Measurements from ENCODE around the gene SMAD7.

The SMAD7 gene

DNA sequence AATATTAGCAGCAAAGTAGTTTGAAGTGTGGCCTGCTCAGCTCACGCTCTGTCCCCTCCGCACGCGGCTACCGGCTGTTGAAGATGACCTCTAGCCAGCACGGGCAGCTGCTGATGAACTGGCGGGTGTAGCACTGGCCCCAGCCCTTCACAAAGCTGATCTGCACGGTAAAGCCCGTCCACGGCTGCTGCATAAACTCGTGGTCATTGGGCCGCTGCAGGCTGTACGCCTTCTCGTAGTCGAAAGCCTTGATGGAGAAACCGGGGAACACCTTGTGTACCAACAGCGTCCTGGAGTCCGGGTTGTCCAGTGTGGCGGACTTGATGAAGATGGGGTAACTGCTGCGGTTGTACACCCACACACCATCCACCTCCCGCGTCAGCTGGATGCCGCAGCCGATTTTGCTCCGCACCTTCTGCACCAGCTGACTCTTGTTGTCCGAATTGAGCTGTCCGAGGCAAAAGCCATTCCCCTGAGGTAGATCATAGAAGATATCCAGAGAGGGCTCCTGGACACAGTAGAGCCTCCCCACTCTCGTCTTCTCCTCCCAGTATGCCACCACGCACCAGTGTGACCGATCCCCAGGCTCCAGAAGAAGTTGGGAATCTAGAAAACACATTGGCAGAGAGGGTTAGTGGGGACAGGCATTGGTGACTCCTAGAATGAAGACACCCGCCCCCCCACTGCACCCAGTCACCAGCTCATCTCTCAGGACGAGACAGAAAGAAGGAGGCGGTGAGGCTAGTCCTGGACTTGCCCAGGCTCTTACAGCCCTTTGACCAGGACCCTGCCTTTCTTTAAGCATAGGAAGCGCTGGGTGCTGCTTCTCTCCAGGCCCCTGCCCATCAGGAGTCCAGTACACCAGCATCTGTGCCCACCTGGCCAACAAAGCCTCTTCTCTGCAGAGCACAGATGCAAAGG lies 29.2 kb downstream of the SMAD7 start:
- DNase-seq (ENCODE audit: low spot score): no peak
- in situ Hi-C loops (cut with MboI; ENCODE audit: low pct_unique_long_range_greater_than_20kb, low sequenced_read_pairs, unreplicated experiment): no loop called here
- TF ChIP-seq, protein P1, sequence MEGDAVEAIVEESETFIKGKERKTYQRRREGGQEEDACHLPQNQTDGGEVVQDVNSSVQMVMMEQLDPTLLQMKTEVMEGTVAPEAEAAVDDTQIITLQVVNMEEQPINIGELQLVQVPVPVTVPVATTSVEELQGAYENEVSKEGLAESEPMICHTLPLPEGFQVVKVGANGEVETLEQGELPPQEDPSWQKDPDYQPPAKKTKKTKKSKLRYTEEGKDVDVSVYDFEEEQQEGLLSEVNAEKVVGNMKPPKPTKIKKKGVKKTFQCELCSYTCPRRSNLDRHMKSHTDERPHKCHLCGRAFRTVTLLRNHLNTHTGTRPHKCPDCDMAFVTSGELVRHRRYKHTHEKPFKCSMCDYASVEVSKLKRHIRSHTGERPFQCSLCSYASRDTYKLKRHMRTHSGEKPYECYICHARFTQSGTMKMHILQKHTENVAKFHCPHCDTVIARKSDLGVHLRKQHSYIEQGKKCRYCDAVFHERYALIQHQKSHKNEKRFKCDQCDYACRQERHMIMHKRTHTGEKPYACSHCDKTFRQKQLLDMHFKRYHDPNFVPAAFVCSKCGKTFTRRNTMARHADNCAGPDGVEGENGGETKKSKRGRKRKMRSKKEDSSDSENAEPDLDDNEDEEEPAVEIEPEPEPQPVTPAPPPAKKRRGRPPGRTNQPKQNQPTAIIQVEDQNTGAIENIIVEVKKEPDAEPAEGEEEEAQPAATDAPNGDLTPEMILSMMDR (IDR thresholded peaks at IDR 0.05; ENCODE audit: extremely low read depth, insufficient read depth, missing control alignments): no peak

GRCh38 chr18:48920408-48921038 lies 30.2 kb downstream of the SMAD7 start:
- TF ChIP-seq, protein P1 (IDR thresholded peaks at IDR 0.05; ENCODE audit: extremely low read depth, insufficient read depth, missing control alignments): no peak
- DNase-seq (ENCODE audit: low spot score): no peak
- in situ Hi-C loops (cut with MboI; ENCODE audit: low pct_unique_long_range_greater_than_20kb, low sequenced_read_pairs, unreplicated experiment): no loop called here

DNA sequence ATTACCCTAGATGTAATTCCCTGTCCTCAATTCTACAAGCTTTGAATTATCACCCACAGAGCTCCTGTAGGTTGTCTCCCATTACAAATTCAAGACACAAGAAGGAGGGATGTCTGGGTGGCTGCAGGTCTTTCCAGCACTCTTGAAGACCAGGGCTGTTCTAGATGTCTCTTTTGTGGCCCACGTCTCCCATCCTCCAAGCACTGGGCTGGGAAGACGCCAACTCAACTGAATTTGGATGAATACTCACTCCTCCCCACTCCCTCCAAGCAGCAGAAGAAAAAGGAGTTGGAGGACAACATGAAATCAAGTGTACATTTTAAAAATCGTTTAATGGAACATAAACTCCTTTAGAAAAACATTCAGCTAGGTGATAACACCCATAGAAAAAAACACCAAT lies 31.2 kb downstream of the SMAD7 start:
- TF ChIP-seq, protein P1 (IDR thresholded peaks at IDR 0.05; ENCODE audit: extremely low read depth, insufficient read depth, missing control alignments): no peak
- in situ Hi-C loops (cut with MboI; ENCODE audit: low pct_unique_long_range_greater_than_20kb, low sequenced_read_pairs, unreplicated experiment): no loop called here
- DNase-seq (ENCODE audit: low spot score): no peak

GRCh38 chr18:48918660-48919456 lies 31.9 kb downstream of the SMAD7 start:
- in situ Hi-C loops (cut with MboI; ENCODE audit: low pct_unique_long_range_greater_than_20kb, low sequenced_read_pairs, unreplicated experiment): no loop called here
- TF ChIP-seq, protein P1 (IDR thresholded peaks at IDR 0.05; ENCODE audit: extremely low read depth, insufficient read depth, missing control alignments): no peak

DNA sequence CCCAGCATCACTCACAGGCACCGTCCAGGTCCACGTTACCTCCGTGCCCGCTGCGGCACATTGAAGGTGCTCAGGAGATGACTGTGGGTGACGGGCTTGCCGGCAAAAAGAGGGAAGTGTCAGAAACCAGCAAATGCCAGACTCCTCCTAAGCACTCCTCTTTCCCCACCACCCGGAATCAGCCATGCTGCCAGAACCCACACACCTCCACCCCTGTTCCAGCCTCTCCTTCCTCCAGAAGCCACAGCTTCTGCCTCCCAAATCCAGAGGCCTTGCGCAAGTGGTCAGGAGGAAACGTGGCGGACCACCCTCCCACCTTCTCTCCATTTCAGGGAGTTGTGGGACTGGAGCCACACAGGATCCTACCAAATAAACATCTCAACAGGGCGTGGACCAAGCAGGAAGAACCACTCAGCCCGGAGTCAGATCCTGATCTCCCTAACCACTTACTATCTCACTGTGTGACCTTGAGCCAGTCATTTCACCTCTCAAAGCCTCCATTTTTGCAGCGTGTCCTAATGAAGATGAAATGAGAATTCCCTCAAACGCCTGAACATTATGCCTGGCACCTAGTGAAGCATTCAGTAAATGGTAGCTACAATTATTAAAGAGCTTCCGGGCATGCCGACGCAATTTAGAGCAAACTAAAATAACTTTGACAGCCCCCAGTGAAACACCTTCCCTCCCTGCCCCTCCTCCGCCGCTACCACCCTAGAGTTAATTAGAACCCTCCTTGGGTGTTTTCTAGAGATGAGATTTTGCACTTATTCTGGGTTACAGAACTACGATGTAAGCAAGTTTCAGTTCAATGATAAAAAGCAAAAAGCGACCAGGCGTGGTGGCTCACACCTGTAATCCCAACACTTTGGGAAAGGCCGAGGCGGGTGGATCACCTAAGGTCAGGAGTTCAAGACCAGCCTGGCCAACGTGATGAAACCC lies 32.9 kb downstream of the SMAD7 start:
- in situ Hi-C loops (cut with MboI; ENCODE audit: low pct_unique_long_range_greater_than_20kb, low sequenced_read_pairs, unreplicated experiment): no loop called here
- DNase-seq (ENCODE audit: low spot score): peak; percentile 64
- TF ChIP-seq, protein P1 (IDR thresholded peaks at IDR 0.05; ENCODE audit: extremely low read depth, insufficient read depth, missing control alignments): no peak

More at GRCh38 chr18:48918660-48919456, 31.9 kb downstream of the SMAD7 start:
- no peak for DNase-seq (ENCODE audit: low spot score)
